ENCODE data around the gene PLOD1.

DNA sequence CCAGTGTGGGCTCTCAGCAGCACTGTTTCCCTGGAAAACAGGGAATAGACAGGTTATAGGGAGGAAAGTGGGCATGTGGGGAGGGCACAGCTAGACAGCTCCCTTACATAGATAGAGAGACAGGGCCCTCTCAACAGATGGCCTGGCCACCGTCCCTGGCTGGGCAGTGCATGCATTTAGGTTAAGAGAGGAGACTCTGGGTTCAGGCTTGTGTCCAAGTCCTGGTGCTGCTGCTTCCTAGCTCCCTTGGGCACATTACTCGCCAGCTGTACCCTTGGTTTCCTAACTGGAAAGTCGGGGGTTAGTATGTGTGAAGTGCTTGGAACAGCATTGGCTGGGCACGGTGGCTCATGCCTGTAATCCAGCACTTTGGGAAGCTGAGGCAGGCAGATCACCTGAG is 9.1 kb downstream of the PLOD1 start:
- TF ChIP-seq, protein P1, sequence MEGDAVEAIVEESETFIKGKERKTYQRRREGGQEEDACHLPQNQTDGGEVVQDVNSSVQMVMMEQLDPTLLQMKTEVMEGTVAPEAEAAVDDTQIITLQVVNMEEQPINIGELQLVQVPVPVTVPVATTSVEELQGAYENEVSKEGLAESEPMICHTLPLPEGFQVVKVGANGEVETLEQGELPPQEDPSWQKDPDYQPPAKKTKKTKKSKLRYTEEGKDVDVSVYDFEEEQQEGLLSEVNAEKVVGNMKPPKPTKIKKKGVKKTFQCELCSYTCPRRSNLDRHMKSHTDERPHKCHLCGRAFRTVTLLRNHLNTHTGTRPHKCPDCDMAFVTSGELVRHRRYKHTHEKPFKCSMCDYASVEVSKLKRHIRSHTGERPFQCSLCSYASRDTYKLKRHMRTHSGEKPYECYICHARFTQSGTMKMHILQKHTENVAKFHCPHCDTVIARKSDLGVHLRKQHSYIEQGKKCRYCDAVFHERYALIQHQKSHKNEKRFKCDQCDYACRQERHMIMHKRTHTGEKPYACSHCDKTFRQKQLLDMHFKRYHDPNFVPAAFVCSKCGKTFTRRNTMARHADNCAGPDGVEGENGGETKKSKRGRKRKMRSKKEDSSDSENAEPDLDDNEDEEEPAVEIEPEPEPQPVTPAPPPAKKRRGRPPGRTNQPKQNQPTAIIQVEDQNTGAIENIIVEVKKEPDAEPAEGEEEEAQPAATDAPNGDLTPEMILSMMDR (IDR thresholded peaks at IDR 0.05): no peak
- no peak for TF ChIP-seq SP1 (CRISPR knock-in tag; conservative IDR thresholded peaks at IDR 0.05)
- no peak for TF ChIP-seq GRHL2 (CRISPR knock-in tag; IDR thresholded peaks at IDR 0.05; ENCODE audit: insufficient replicate concordance, severe bottlenecking)
- TF ChIP-seq, protein P2, sequence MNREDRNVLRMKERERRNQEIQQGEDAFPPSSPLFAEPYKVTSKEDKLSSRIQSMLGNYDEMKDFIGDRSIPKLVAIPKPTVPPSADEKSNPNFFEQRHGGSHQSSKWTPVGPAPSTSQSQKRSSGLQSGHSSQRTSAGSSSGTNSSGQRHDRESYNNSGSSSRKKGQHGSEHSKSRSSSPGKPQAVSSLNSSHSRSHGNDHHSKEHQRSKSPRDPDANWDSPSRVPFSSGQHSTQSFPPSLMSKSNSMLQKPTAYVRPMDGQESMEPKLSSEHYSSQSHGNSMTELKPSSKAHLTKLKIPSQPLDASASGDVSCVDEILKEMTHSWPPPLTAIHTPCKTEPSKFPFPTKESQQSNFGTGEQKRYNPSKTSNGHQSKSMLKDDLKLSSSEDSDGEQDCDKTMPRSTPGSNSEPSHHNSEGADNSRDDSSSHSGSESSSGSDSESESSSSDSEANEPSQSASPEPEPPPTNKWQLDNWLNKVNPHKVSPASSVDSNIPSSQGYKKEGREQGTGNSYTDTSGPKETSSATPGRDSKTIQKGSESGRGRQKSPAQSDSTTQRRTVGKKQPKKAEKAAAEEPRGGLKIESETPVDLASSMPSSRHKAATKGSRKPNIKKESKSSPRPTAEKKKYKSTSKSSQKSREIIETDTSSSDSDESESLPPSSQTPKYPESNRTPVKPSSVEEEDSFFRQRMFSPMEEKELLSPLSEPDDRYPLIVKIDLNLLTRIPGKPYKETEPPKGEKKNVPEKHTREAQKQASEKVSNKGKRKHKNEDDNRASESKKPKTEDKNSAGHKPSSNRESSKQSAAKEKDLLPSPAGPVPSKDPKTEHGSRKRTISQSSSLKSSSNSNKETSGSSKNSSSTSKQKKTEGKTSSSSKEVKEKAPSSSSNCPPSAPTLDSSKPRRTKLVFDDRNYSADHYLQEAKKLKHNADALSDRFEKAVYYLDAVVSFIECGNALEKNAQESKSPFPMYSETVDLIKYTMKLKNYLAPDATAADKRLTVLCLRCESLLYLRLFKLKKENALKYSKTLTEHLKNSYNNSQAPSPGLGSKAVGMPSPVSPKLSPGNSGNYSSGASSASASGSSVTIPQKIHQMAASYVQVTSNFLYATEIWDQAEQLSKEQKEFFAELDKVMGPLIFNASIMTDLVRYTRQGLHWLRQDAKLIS (CRISPR knock-in tag; IDR thresholded peaks at IDR 0.05; ENCODE audit: borderline replicate concordance): no peak
- TF ChIP-seq, protein P3, sequence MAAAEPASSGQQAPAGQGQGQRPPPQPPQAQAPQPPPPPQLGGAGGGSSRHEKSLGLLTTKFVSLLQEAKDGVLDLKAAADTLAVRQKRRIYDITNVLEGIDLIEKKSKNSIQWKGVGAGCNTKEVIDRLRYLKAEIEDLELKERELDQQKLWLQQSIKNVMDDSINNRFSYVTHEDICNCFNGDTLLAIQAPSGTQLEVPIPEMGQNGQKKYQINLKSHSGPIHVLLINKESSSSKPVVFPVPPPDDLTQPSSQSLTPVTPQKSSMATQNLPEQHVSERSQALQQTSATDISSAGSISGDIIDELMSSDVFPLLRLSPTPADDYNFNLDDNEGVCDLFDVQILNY (CRISPR knock-in tag; IDR thresholded peaks at IDR 0.05): no peak
- TF ChIP-seq, protein P4, sequence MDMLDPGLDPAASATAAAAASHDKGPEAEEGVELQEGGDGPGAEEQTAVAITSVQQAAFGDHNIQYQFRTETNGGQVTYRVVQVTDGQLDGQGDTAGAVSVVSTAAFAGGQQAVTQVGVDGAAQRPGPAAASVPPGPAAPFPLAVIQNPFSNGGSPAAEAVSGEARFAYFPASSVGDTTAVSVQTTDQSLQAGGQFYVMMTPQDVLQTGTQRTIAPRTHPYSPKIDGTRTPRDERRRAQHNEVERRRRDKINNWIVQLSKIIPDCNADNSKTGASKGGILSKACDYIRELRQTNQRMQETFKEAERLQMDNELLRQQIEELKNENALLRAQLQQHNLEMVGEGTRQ (CRISPR knock-in tag; IDR thresholded peaks at IDR 0.05): no peak
- TF ChIP-seq, protein P5, sequence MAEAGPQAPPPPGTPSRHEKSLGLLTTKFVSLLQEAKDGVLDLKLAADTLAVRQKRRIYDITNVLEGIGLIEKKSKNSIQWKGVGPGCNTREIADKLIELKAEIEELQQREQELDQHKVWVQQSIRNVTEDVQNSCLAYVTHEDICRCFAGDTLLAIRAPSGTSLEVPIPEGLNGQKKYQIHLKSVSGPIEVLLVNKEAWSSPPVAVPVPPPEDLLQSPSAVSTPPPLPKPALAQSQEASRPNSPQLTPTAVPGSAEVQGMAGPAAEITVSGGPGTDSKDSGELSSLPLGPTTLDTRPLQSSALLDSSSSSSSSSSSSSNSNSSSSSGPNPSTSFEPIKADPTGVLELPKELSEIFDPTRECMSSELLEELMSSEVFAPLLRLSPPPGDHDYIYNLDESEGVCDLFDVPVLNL (CRISPR knock-in tag; IDR thresholded peaks at IDR 0.05; ENCODE audit: borderline replicate concordance, low read depth): no peak
- TF ChIP-seq, protein P6, sequence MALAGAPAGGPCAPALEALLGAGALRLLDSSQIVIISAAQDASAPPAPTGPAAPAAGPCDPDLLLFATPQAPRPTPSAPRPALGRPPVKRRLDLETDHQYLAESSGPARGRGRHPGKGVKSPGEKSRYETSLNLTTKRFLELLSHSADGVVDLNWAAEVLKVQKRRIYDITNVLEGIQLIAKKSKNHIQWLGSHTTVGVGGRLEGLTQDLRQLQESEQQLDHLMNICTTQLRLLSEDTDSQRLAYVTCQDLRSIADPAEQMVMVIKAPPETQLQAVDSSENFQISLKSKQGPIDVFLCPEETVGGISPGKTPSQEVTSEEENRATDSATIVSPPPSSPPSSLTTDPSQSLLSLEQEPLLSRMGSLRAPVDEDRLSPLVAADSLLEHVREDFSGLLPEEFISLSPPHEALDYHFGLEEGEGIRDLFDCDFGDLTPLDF (CRISPR knock-in tag; IDR thresholded peaks at IDR 0.05): no peak
- TF ChIP-seq, protein P7, sequence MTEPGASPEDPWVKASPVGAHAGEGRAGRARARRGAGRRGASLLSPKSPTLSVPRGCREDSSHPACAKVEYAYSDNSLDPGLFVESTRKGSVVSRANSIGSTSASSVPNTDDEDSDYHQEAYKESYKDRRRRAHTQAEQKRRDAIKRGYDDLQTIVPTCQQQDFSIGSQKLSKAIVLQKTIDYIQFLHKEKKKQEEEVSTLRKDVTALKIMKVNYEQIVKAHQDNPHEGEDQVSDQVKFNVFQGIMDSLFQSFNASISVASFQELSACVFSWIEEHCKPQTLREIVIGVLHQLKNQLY (CRISPR knock-in tag; IDR thresholded peaks at IDR 0.05): no peak
- TF ChIP-seq, protein P8, sequence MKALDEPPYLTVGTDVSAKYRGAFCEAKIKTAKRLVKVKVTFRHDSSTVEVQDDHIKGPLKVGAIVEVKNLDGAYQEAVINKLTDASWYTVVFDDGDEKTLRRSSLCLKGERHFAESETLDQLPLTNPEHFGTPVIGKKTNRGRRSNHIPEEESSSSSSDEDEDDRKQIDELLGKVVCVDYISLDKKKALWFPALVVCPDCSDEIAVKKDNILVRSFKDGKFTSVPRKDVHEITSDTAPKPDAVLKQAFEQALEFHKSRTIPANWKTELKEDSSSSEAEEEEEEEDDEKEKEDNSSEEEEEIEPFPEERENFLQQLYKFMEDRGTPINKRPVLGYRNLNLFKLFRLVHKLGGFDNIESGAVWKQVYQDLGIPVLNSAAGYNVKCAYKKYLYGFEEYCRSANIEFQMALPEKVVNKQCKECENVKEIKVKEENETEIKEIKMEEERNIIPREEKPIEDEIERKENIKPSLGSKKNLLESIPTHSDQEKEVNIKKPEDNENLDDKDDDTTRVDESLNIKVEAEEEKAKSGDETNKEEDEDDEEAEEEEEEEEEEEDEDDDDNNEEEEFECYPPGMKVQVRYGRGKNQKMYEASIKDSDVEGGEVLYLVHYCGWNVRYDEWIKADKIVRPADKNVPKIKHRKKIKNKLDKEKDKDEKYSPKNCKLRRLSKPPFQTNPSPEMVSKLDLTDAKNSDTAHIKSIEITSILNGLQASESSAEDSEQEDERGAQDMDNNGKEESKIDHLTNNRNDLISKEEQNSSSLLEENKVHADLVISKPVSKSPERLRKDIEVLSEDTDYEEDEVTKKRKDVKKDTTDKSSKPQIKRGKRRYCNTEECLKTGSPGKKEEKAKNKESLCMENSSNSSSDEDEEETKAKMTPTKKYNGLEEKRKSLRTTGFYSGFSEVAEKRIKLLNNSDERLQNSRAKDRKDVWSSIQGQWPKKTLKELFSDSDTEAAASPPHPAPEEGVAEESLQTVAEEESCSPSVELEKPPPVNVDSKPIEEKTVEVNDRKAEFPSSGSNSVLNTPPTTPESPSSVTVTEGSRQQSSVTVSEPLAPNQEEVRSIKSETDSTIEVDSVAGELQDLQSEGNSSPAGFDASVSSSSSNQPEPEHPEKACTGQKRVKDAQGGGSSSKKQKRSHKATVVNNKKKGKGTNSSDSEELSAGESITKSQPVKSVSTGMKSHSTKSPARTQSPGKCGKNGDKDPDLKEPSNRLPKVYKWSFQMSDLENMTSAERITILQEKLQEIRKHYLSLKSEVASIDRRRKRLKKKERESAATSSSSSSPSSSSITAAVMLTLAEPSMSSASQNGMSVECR (CRISPR knock-in tag; IDR thresholded peaks at IDR 0.05; ENCODE audit: borderline replicate concordance): no peak
- TF ChIP-seq FOXJ3 (CRISPR knock-in tag; IDR thresholded peaks at IDR 0.05; ENCODE audit: borderline replicate concordance): no peak
- TF ChIP-seq, protein P9, sequence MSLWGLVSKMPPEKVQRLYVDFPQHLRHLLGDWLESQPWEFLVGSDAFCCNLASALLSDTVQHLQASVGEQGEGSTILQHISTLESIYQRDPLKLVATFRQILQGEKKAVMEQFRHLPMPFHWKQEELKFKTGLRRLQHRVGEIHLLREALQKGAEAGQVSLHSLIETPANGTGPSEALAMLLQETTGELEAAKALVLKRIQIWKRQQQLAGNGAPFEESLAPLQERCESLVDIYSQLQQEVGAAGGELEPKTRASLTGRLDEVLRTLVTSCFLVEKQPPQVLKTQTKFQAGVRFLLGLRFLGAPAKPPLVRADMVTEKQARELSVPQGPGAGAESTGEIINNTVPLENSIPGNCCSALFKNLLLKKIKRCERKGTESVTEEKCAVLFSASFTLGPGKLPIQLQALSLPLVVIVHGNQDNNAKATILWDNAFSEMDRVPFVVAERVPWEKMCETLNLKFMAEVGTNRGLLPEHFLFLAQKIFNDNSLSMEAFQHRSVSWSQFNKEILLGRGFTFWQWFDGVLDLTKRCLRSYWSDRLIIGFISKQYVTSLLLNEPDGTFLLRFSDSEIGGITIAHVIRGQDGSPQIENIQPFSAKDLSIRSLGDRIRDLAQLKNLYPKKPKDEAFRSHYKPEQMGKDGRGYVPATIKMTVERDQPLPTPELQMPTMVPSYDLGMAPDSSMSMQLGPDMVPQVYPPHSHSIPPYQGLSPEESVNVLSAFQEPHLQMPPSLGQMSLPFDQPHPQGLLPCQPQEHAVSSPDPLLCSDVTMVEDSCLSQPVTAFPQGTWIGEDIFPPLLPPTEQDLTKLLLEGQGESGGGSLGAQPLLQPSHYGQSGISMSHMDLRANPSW (CRISPR knock-in tag; conservative IDR thresholded peaks at IDR 0.05; ENCODE audit: low read depth): no peak
- TF ChIP-seq, protein P10, sequence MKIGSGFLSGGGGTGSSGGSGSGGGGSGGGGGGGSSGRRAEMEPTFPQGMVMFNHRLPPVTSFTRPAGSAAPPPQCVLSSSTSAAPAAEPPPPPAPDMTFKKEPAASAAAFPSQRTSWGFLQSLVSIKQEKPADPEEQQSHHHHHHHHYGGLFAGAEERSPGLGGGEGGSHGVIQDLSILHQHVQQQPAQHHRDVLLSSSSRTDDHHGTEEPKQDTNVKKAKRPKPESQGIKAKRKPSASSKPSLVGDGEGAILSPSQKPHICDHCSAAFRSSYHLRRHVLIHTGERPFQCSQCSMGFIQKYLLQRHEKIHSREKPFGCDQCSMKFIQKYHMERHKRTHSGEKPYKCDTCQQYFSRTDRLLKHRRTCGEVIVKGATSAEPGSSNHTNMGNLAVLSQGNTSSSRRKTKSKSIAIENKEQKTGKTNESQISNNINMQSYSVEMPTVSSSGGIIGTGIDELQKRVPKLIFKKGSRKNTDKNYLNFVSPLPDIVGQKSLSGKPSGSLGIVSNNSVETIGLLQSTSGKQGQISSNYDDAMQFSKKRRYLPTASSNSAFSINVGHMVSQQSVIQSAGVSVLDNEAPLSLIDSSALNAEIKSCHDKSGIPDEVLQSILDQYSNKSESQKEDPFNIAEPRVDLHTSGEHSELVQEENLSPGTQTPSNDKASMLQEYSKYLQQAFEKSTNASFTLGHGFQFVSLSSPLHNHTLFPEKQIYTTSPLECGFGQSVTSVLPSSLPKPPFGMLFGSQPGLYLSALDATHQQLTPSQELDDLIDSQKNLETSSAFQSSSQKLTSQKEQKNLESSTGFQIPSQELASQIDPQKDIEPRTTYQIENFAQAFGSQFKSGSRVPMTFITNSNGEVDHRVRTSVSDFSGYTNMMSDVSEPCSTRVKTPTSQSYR (CRISPR knock-in tag; IDR thresholded peaks at IDR 0.05): no peak
- TF ChIP-seq, protein P11, sequence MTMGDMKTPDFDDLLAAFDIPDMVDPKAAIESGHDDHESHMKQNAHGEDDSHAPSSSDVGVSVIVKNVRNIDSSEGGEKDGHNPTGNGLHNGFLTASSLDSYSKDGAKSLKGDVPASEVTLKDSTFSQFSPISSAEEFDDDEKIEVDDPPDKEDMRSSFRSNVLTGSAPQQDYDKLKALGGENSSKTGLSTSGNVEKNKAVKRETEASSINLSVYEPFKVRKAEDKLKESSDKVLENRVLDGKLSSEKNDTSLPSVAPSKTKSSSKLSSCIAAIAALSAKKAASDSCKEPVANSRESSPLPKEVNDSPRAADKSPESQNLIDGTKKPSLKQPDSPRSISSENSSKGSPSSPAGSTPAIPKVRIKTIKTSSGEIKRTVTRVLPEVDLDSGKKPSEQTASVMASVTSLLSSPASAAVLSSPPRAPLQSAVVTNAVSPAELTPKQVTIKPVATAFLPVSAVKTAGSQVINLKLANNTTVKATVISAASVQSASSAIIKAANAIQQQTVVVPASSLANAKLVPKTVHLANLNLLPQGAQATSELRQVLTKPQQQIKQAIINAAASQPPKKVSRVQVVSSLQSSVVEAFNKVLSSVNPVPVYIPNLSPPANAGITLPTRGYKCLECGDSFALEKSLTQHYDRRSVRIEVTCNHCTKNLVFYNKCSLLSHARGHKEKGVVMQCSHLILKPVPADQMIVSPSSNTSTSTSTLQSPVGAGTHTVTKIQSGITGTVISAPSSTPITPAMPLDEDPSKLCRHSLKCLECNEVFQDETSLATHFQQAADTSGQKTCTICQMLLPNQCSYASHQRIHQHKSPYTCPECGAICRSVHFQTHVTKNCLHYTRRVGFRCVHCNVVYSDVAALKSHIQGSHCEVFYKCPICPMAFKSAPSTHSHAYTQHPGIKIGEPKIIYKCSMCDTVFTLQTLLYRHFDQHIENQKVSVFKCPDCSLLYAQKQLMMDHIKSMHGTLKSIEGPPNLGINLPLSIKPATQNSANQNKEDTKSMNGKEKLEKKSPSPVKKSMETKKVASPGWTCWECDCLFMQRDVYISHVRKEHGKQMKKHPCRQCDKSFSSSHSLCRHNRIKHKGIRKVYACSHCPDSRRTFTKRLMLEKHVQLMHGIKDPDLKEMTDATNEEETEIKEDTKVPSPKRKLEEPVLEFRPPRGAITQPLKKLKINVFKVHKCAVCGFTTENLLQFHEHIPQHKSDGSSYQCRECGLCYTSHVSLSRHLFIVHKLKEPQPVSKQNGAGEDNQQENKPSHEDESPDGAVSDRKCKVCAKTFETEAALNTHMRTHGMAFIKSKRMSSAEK (CRISPR knock-in tag; IDR thresholded peaks at IDR 0.05; ENCODE audit: borderline replicate concordance): no peak

Data from WTC11 (cell line).